OCI-LY1 (cell line): ENCODE results near the gene PROM2.

Experiments
- CTCF ChIP-seq: fragments of 200-600 bp; sonication (generic), shearing (Covaris generic); IDR thresholded peaks from 2 replicates; pipeline ENCODE4 v1.5.1; 2017; ENCODE audit warnings: mild to moderate bottlenecking, antibody characterized with exemption, low read length, moderate library complexity, mixed read lengths
- EZH2 ChIP-seq: fragments of 200-600 bp; sonication (generic), shearing (Covaris generic); IDR thresholded peaks from 2 replicates; pipeline ENCODE4 v1.8.0; 2017; ENCODE audit warnings: borderline replicate concordance, mixed run types, mild to moderate bottlenecking, antibody characterized with exemption, low read length, moderate library complexity, mixed read lengths

- TF ChIP-seq CTCF: no peak
- TF ChIP-seq EZH2: no peak
Observed at GRCh38 chr2:95225658-95226057, 48.6 kb upstream of the PROM2 start.
